Activated CD4-positive, alpha-beta T cell treated with anti-CD3 and anti-CD28 coated beads for 36 hours (primary cell): ENCODE results near the gene AOC1. TPM values are rescaled to one million over a fixed set of nuclear protein-coding genes. Genes with fewer than 3 reads are reported as not detected.

Experiments
- ATAC-seq: fragments of 200-7000 bp; cut with Tn5 transposase; one replicate; pipeline ENCODE4 v1.10.0; 2021; ENCODE audit warnings: mild to moderate bottlenecking, moderate library complexity
- CTCF ChIA-PET: fragments of 350-600 bp; sonication (Branson Sonifier 250); formaldehyde crosslinking; loops from one replicate; lab custom pipeline; 2021; ENCODE audit warnings: antibody characterized with exemption; lab: Charles Lee
- POLR2A ChIA-PET: fragments of 350-600 bp; sonication (Branson Sonifier 250); formaldehyde crosslinking; loops from one replicate; lab custom pipeline; 2021; ENCODE audit warnings: antibody characterized with exemption, inconsistent platforms; lab: Charles Lee
- DNase-seq: peaks from one replicate; pipeline ENCODE4 v3.0.0-alpha.2; 2020
- H3K27ac Mint-ChIP-seq: one replicate; pipeline ENCODE4 v1.8.0; 2021; ENCODE audit warnings: mixed read lengths
- H3K27me3 Mint-ChIP-seq: one replicate; pipeline ENCODE4 v1.8.0; 2021; ENCODE audit warnings: mixed read lengths
- H3K36me3 Mint-ChIP-seq: one replicate; pipeline ENCODE4 v1.8.0; 2021; ENCODE audit warnings: low read depth, mixed read lengths
- H3K4me1 Mint-ChIP-seq: one replicate; pipeline ENCODE4 v1.8.0; 2021; ENCODE audit warnings: mixed read lengths
- H3K4me3 Mint-ChIP-seq: one replicate; pipeline ENCODE4 v1.8.0; 2021; ENCODE audit warnings: mild to moderate bottlenecking, moderate library complexity, mixed read lengths
- H3K9me3 Mint-ChIP-seq: one replicate; pipeline ENCODE4 v1.8.0; 2021; ENCODE audit warnings: low read depth, mixed read lengths
- intact Hi-C, 2 experiments: fragments of 100-400 bp; cut with DNase I in 1 of 2; cut with micrococcal nuclease in 1 of 2; formaldehyde crosslinking; loops; one replicate each; pipeline versions ENCODE4 v1.14.2 to v1.15.1; 2022 to 2024; cut with DNase I, micrococcal nuclease
- total RNA-seq, 2 experiments: library from RNA; stranded (reverse); gene quantifications; one replicate each; pipeline ENCODE4 v1.2.3, GENCODE V29; 2021

Gene AOC1
- total RNA-seq, 2 experiments from 2014 or later = not detected

DNA sequence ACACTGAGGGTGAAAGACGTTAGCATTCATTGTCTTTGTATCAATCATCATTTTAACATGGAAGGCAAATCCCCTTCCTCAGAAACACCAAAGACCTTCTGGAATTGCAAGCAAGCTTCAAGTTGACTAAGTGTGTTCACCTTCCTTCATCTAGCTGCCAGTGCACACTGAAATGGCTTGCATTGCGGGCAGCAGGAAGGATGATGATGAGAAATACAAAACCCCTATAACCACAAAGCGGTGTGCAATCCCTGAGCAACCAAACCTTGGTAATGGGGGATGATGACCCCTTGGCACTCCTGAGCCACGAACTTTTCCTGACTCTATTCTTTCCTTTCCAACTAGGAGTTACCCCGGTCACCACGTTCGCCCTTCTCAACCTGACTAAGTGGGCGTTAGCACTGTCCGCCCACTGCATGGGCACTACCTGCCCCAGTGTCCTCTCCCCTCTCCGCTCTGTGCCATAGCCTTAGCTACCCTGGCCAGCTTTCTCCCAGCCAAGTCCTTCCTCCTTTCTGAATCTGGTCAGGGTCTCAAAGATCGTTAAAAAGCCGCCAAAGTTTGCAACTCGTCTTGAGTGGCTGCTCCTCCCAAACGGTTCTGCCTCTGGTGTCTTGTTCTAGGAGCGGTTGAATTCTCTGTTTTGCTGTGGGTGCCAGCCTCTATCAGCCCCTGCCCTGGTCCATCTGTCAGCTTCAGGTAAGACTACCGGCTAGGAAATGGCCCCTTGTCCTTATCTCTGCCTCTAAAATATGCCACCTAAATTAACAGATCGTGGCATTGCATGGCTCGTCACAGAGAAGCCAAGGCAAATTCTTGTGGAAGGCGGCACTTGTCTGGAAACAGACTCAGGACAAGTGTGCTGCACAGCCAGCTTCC is 586 bp upstream of the AOC1 start:
- no peaks in the 10 kb centered on the region for H3K9me3 Mint-ChIP-seq
- H3K27me3 Mint-ChIP-seq = peaks cover 19% of the 10 kb centered on the region
- DNase-seq (no peak), ATAC-seq (no peak)
- peaks cover 2% of the 10 kb centered on the region for H3K4me1 Mint-ChIP-seq
- intact Hi-C loops = no loop called here
- no peaks in the 10 kb centered on the region for H3K36me3 Mint-ChIP-seq
- H3K27ac Mint-ChIP-seq = no peak overlapping the region
- POLR2A ChIA-PET = no interaction called here
- no peak overlapping the region for H3K4me3 Mint-ChIP-seq
- CTCF ChIA-PET = no interaction called here

DNA sequence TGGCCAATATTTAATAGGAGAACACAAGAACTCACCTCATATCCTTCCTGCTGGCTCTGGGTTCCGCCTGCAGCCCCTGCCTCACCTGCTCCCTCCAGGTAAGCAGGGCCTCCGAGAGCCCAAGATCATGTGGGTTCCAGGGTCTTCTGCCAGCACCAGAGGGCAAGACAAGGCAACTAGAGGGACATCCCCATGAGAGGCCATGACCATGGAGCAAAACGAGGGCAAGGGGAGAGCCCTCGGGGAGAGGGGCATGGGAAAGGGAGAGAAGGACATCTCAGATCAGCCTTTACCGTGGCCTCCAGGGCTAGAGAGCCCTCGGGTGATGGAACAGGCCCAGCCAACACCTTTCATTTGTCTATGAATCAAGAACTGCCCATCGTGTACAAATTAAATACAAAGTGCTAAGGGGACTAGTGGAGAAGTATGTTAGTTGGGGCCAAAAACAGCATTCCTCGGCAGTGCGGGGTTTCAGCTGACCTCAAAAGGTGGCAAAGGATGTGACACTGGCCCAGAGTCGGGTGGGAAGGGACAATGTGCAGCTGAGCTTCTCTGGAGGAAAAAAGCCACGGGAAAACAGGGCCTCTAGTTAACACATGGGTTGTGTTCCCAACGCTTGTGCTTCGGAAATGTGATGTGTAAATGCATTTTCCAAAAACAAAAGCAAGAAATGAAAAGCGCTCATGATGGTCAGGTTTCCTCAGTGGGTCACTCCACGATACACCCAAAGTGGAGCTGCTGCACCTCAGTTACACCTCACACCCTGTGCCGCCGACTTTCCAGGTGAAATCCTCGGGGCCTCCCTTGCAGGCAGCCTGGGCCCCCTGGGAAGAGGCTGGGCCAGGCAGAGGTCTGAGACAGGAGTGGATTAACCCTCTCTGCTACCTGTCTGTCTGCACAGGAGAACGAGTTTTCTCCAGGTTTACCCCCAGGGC is 2.0 kb downstream of the AOC1 start:
- H3K4me1 Mint-ChIP-seq = peaks cover 2% of the 10 kb centered on the region
- H3K36me3 Mint-ChIP-seq = no peaks in the 10 kb centered on the region
- DNase-seq (no peak), ATAC-seq (no peak)
- H3K9me3 Mint-ChIP-seq = no peaks in the 10 kb centered on the region
- no peak overlapping the region for H3K27ac Mint-ChIP-seq
- ChIA-PET POLR2A (no interaction called here), CTCF (interaction anchor here (1.0 kb wide), 1 partner anchor 11 kb away, joined by 3 read pairs; no protein-coding TSS in a partner anchor)
- H3K27me3 Mint-ChIP-seq = peaks cover 19% of the 10 kb centered on the region
- no peak overlapping the region for H3K4me3 Mint-ChIP-seq
- intact Hi-C loops = no loop called here

DNA sequence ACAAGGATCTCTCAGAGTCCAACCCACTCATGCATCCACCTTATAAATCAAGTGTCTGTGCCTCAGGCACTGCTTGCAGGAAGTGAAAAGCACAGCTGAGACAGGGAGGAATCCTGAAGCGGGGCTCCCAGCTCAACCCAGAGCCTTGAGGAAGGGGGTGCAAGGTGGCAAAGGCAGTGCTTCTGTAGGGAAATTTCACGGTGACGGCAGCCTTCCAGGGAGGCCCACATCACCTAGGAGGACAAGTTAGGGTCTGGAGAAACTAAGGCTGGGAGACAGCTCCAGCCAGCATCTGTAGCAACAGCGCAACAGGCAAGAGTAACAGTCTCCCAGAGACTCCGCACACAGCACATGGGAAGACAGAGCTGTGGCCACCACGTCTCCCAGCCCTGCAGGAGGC is 2.7 kb downstream of the AOC1 start:
- H3K4me3 Mint-ChIP-seq = no peak overlapping the region
- CTCF ChIA-PET = interaction anchor here (0.6 to 1.0 kb wide), 2 partner anchors 10 to 15 kb away, joined by 3 read pairs; no protein-coding TSS in a partner anchor

GRCh38 chr7:150855476-150856302 is 3.4 kb downstream of the AOC1 start:
- ATAC-seq (no peak), DNase-seq (no peak)
- peaks cover 15% of the 10 kb centered on the region for H3K27me3 Mint-ChIP-seq
- ChIA-PET POLR2A (no interaction called here), CTCF (interaction anchor here (0.6 kb wide), 1 partner anchor 14 kb away, joined by 3 read pairs; no protein-coding TSS in a partner anchor)
- intact Hi-C loops = no loop called here
- H3K36me3 Mint-ChIP-seq = no peaks in the 10 kb centered on the region
- H3K4me3 Mint-ChIP-seq = no peak overlapping the region
- no peak overlapping the region for H3K27ac Mint-ChIP-seq
- H3K4me1 Mint-ChIP-seq = peaks cover 2% of the 10 kb centered on the region
- no peaks in the 10 kb centered on the region for H3K9me3 Mint-ChIP-seq

More for the DNA sequence above, 2.7 kb downstream of the AOC1 start:
- intact Hi-C loops = no loop called here
- DNase-seq (no peak), ATAC-seq (no peak)
- Mint-ChIP-seq H3K36me3 (no peaks in the 10 kb centered on the region), H3K4me1 (peaks cover 2% of the 10 kb centered on the region), H3K9me3 (no peaks in the 10 kb centered on the region), H3K27me3 (peaks cover 18% of the 10 kb centered on the region), H3K27ac (no peak overlapping the region)
- POLR2A ChIA-PET = no interaction called here

GRCh38 chr7:150856303-150857275 is 4.3 kb downstream of the AOC1 start:
- peaks cover 11% of the 10 kb centered on the region for H3K27me3 Mint-ChIP-seq
- POLR2A ChIA-PET = no interaction called here
- H3K4me3 Mint-ChIP-seq = no peak overlapping the region
- ATAC-seq (no peak), DNase-seq (no peak)
- no peaks in the 10 kb centered on the region for H3K36me3 Mint-ChIP-seq
- no peaks in the 10 kb centered on the region for H3K9me3 Mint-ChIP-seq
- H3K27ac Mint-ChIP-seq = no peak overlapping the region
- H3K4me1 Mint-ChIP-seq = peaks cover 2% of the 10 kb centered on the region
- intact Hi-C loops = no loop called here
- CTCF ChIA-PET = no interaction called here

DNA sequence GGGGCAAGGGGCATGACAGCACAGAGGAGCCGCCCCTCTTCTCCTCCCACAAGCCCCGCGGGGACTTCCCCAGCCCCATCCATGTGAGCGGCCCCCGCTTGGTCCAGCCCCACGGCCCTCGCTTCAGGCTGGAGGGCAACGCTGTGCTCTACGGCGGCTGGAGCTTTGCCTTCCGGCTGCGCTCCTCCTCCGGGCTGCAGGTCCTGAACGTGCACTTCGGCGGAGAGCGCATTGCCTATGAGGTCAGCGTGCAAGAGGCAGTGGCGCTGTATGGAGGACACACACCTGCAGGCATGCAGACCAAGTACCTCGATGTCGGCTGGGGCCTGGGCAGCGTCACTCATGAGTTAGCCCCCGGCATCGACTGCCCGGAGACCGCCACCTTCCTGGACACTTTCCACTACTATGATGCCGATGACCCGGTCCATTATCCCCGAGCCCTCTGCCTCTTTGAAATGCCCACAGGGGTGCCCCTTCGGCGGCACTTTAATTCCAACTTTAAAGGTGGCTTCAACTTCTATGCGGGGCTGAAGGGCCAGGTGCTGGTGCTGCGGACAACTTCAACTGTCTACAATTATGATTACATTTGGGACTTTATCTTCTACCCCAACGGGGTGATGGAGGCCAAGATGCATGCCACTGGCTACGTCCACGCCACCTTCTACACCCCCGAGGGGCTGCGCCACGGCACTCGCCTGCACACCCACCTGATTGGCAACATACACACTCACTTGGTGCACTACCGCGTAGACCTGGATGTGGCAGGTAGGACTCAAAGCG is 5.1 kb downstream of the AOC1 start:
- CTCF ChIA-PET = interaction anchor here (0.6 kb wide), 1 partner anchor 247 kb away, joined by 3 read pairs; no protein-coding TSS in a partner anchor
- Mint-ChIP-seq H3K9me3 (no peaks in the 10 kb centered on the region), H3K4me3 (no peak overlapping the region), H3K27me3 (peaks cover 6% of the 10 kb centered on the region), H3K36me3 (no peaks in the 10 kb centered on the region), H3K4me1 (peaks cover under 1% of the 10 kb centered on the region), H3K27ac (no peak overlapping the region)
- POLR2A ChIA-PET = no interaction called here
- intact Hi-C loops = no loop called here
- ATAC-seq (no peak), DNase-seq (no peak)

GRCh38 chr7:150858236-150859197 is 6.2 kb downstream of the AOC1 start:
- no peak for ATAC-seq

GRCh38 chr7:150860291-150860977 is 8.1 kb downstream of the AOC1 start:
- intact Hi-C loops = no loop called here
- H3K4me1 Mint-ChIP-seq = no peaks in the 10 kb centered on the region
- H3K36me3 Mint-ChIP-seq = no peaks in the 10 kb centered on the region
- no peaks in the 10 kb centered on the region for H3K9me3 Mint-ChIP-seq
- H3K27ac Mint-ChIP-seq = no peak overlapping the region
- ATAC-seq (no peak), DNase-seq (no peak)
- ChIA-PET POLR2A (no interaction called here), CTCF (no interaction called here)
- peaks cover 4% of the 10 kb centered on the region for H3K27me3 Mint-ChIP-seq
- no peak overlapping the region for H3K4me3 Mint-ChIP-seq

More at GRCh38 chr7:150858236-150859197, 6.2 kb downstream of the AOC1 start:
- ChIA-PET CTCF (interaction anchor here (0.6 to 1.4 kb wide), 3 partner anchors 17 to 347 kb away, joined by 3 to 4 read pairs (median 3); no protein-coding TSS in a partner anchor), POLR2A (no interaction called here)
- Mint-ChIP-seq H3K4me1 (no peaks in the 10 kb centered on the region), H3K36me3 (no peaks in the 10 kb centered on the region), H3K27ac (no peak overlapping the region), H3K4me3 (no peak overlapping the region), H3K27me3 (no peaks in the 10 kb centered on the region), H3K9me3 (no peaks in the 10 kb centered on the region)
- intact Hi-C loops = no loop called here
- no peak for DNase-seq

GRCh38 chr7:150860978-150861295 is 8.6 kb downstream of the AOC1 start:
- DNase-seq = no peak
- POLR2A ChIA-PET = no interaction called here
- no peaks in the 10 kb centered on the region for H3K4me1 Mint-ChIP-seq
- H3K36me3 Mint-ChIP-seq = no peaks in the 10 kb centered on the region
- H3K9me3 Mint-ChIP-seq = no peaks in the 10 kb centered on the region
- CTCF ChIA-PET = no interaction called here
- peaks cover 7% of the 10 kb centered on the region for H3K27me3 Mint-ChIP-seq
- intact Hi-C loops = no loop called here
- H3K27ac Mint-ChIP-seq = no peak overlapping the region
- H3K4me3 Mint-ChIP-seq = no peak overlapping the region
- no peak for ATAC-seq
